ENCODE measurements around the gene LSMEM2.
"Not testable (repeated sequence)": the region's sequence is repeated elsewhere in the genome, so short reads cannot be mapped to it uniquely, and the experiment has no call there.

Gene LSMEM2

DNA sequence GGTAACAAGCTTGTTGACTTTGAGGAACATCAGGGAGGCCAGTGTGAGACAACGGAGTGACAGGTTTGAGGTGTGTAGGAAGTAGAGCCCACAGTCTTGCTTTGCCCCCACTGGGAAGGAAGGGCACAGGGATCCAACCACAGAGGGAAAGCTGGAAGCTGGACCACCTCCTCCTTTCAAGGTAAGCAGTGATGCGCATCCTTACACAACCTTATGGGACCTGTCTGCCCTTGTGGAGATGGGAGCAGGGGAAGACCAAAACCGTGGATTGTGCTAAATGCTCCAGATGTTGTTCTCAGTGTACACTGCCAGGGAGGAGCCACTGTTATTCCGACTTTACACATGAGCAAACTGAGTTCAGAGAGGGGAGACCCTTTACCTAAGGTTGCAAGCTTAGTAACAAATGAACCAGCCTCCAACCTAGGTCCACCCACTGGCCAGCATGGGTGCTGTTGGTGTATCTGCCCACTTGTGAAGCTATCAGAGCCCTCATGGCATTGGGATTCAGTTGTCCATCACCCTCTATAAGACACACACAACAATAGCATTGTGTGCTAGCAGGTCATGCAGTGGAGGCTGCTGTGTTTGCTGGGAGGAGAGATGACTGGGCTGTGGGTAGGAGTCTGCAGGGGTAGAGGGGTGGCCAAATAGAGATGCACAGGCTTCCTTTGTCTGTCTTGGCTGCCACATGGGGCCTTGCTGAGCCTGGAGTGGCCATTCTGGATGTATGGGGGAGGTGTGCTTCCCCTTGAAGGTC is 586 bp upstream of the LSMEM2 start:
- Histone ChIP-seq H3K23ac (ENCODE audit: low read length) (no peak overlapping the region), H3K4me2 (ENCODE audit: low read length) (no peak overlapping the region), H3K18ac (ENCODE audit: low read length) (no peak overlapping the region), H3K79me2 (ENCODE audit: control insufficient read depth, insufficient read depth, low read length) (no peaks in the 10 kb centered on the region), H3K27me3 (ENCODE audit: insufficient read depth, low read length, poor library complexity) (peaks cover 11% of the 10 kb centered on the region), H3K27ac (ENCODE audit: low read depth, low read length) (no peak overlapping the region), H4K8ac (ENCODE audit: low read depth, low read length) (no peak overlapping the region), H2BK120ac (ENCODE audit: low read depth, low read length) (no peak overlapping the region), H3K9ac (ENCODE audit: low read length) (no peak overlapping the region), H3K79me1 (ENCODE audit: low read length) (no peaks in the 10 kb centered on the region), H3K56ac (ENCODE audit: low read length) (no peak overlapping the region), H2AK5ac (ENCODE audit: low read length) (no peak overlapping the region), H4K5ac (ENCODE audit: low read length) (no peak overlapping the region), H2BK5ac (ENCODE audit: low read length) (no peak overlapping the region), H3K4ac (ENCODE audit: low read depth, low read length) (no peak overlapping the region), H3K4me1 (ENCODE audit: control insufficient read depth, low read depth, low read length) (no peaks in the 10 kb centered on the region), H2BK15ac (replicated peaks; ENCODE audit: low read depth) (no peak overlapping the region), H3K36me3 (ENCODE audit: control insufficient read depth, insufficient read depth, low read length) (no peaks in the 10 kb centered on the region), H3K4me3 (ENCODE audit: low read length) (no peak overlapping the region)
- DNase-seq: no peak
- no CpG with 5 or more reads among the region's 4 CpGs for WGBS (ENCODE audit: extremely low coverage, insufficient coverage, low lambda C conversion rate)

DNA sequence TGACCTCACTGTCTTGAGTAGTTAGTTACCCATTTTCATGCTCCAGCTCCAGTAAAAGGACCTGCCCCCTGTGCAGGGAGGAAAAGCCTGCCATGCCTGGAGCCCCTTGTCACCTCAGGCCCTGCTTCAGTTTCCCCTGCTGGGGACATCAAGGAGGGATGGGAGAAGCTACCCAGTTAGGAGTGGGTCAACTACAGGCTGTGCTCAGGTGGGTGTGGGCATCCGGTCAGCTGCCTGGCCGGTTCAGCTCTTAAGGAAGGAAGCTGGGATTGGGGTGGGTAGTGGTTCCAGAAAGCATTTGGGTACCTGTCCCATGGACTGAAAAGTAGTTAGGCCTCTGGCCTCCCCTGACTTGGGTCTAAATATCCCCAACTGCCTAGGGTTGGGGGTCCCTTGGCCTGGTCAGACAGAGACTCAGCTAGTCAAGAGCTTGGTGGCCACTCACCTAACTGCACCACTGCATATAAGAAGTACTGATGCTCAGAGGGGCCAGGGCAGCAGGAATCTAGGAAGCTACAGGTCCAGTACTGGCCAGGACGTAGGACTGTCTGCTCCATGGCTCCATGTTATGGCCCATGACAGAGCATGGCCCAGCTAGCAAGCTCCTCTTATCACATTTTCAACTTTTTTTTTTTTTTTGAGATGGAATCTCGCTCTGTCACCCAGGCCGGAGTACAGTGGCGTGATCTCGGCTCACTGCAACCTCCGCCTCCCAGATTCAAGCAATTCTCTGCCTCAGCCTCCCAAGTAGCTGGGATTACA is 549 bp downstream of the LSMEM2 start:
- H4K8ac ChIP-seq (ENCODE audit: low read depth, low read length): no peak overlapping the region
- no peak overlapping the region for H3K4me3 ChIP-seq (ENCODE audit: low read length)
- H2BK15ac ChIP-seq (replicated peaks; ENCODE audit: low read depth): no peak overlapping the region
- H3K79me1 ChIP-seq (ENCODE audit: low read length): no peaks in the 10 kb centered on the region
- H3K36me3 ChIP-seq (ENCODE audit: control insufficient read depth, insufficient read depth, low read length): no peaks in the 10 kb centered on the region
- no peak overlapping the region for H2BK120ac ChIP-seq (ENCODE audit: low read depth, low read length)
- no peak overlapping the region for H3K4me2 ChIP-seq (ENCODE audit: low read length)
- no peak overlapping the region for H3K18ac ChIP-seq (ENCODE audit: low read length)
- H3K27me3 ChIP-seq (ENCODE audit: insufficient read depth, low read length, poor library complexity): peaks cover 11% of the 10 kb centered on the region
- no peak overlapping the region for H3K56ac ChIP-seq (ENCODE audit: low read length)
- no peak overlapping the region for H4K5ac ChIP-seq (ENCODE audit: low read length)
- H2AK5ac ChIP-seq (ENCODE audit: low read length): no peak overlapping the region
- no peak overlapping the region for H3K23ac ChIP-seq (ENCODE audit: low read length)
- no peak overlapping the region for H3K27ac ChIP-seq (ENCODE audit: low read depth, low read length)
- H3K4me1 ChIP-seq (ENCODE audit: control insufficient read depth, low read depth, low read length): no peaks in the 10 kb centered on the region
- H2BK5ac ChIP-seq (ENCODE audit: low read length): no peak overlapping the region
- DNase-seq: no peak
- H3K79me2 ChIP-seq (ENCODE audit: control insufficient read depth, insufficient read depth, low read length): no peaks in the 10 kb centered on the region
- H3K9ac ChIP-seq (ENCODE audit: low read length): no peak overlapping the region
- H3K4ac ChIP-seq (ENCODE audit: low read depth, low read length): no peak overlapping the region
- no CpG with 5 or more reads among the region's 8 CpGs for WGBS (ENCODE audit: extremely low coverage, insufficient coverage, low lambda C conversion rate)

DNA sequence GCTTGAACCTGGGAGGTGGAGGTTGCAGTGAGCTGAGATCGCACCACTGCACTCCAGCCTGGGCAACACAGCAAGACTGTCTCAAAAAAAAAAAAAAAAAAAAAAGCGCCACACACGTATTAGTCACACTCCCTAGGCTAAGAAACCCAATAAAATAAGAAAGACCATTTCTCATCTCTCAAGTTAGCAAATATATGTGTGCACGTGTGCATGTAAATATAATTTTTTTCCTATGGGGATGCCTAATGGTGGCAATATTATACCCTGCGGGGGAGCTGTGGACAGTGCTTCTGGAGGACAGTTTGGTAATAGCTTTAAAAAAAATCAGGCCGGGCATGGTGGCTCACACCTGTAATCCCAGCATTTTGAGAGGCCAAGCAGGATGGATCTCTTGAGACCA is 5.2 kb downstream of the LSMEM2 start:
- not testable (repeated sequence) for H4K8ac ChIP-seq (ENCODE audit: low read depth, low read length); DNase-seq; H3K27me3 ChIP-seq (ENCODE audit: insufficient read depth, low read length, poor library complexity); H4K5ac ChIP-seq (ENCODE audit: low read length); H3K27ac ChIP-seq (ENCODE audit: low read depth, low read length); H3K36me3 ChIP-seq (ENCODE audit: control insufficient read depth, insufficient read depth, low read length); H2BK120ac ChIP-seq (ENCODE audit: low read depth, low read length); H3K23ac ChIP-seq (ENCODE audit: low read length); H3K4me2 ChIP-seq (ENCODE audit: low read length); H2AK5ac ChIP-seq (ENCODE audit: low read length); H3K4me1 ChIP-seq (ENCODE audit: control insufficient read depth, low read depth, low read length); H3K4me3 ChIP-seq (ENCODE audit: low read length); H3K9ac ChIP-seq (ENCODE audit: low read length); H3K56ac ChIP-seq (ENCODE audit: low read length); H3K4ac ChIP-seq (ENCODE audit: low read depth, low read length); H3K79me2 ChIP-seq (ENCODE audit: control insufficient read depth, insufficient read depth, low read length); H2BK15ac ChIP-seq (replicated peaks; ENCODE audit: low read depth); H3K79me1 ChIP-seq (ENCODE audit: low read length); H3K18ac ChIP-seq (ENCODE audit: low read length); H2BK5ac ChIP-seq (ENCODE audit: low read length)
- no CpG with 5 or more reads among the region's 6 CpGs for WGBS (ENCODE audit: extremely low coverage, insufficient coverage, low lambda C conversion rate)

DNA sequence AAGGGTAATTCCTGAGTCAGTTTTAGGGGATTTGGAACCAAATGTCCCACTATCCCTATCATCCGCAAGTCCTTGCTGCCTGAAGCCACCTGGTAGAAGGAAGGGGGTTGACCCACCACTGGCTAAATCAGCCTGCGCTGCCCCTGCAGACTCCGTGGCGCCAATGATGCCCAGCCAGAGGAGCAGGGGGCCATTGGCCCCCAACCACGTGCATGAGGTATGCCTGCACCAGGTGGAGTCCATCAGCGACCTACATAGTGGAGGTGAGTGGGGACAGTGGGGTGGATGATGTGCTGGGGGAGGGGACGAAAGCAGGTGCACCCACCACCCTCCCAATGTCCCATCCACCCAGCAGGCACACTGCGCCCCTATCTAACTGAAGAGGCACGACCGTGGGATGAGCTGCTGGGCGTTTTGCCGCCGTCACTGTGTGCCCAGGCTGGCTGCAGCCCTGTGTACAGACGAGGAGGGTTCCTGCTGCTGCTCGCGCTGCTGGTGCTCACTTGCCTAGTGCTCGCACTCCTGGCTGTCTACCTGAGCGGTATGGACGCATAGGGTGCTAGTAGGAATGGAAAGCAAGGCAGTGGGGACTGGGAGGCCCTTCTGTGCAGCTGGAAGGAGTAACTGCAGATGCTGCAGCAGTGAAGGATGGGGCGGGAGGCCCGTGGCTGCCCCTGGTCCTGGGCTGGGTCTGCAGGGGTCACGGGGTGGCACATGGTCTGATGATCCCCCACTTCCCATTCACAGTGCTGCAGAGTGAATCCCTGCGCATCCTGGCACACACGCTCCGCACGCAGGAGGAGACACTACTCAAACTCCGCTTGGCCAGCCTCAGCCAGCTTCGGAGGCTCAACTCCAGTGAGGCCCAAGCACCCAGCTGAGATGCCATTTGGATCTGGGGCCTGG is 7.7 kb downstream of the LSMEM2 start:
- no peak overlapping the region for H2BK15ac ChIP-seq (replicated peaks; ENCODE audit: low read depth)
- H3K4ac ChIP-seq (ENCODE audit: low read depth, low read length): no peak overlapping the region
- H3K27me3 ChIP-seq (ENCODE audit: insufficient read depth, low read length, poor library complexity): no peaks in the 10 kb centered on the region
- peaks cover 11% of the 10 kb centered on the region for H3K79me2 ChIP-seq (ENCODE audit: control insufficient read depth, insufficient read depth, low read length)
- H3K4me3 ChIP-seq (ENCODE audit: low read length): no peak overlapping the region
- H3K27ac ChIP-seq (ENCODE audit: low read depth, low read length): no peak overlapping the region
- H2BK120ac ChIP-seq (ENCODE audit: low read depth, low read length): no peak overlapping the region
- no peak overlapping the region for H3K9ac ChIP-seq (ENCODE audit: low read length)
- no peak overlapping the region for H3K23ac ChIP-seq (ENCODE audit: low read length)
- H3K4me1 ChIP-seq (ENCODE audit: control insufficient read depth, low read depth, low read length): no peaks in the 10 kb centered on the region
- H3K36me3 ChIP-seq (ENCODE audit: control insufficient read depth, insufficient read depth, low read length): peaks cover 15% of the 10 kb centered on the region
- H3K18ac ChIP-seq (ENCODE audit: low read length): no peak overlapping the region
- H3K4me2 ChIP-seq (ENCODE audit: low read length): no peak overlapping the region
- no peak overlapping the region for H2AK5ac ChIP-seq (ENCODE audit: low read length)
- H4K8ac ChIP-seq (ENCODE audit: low read depth, low read length): no peak overlapping the region
- H4K5ac ChIP-seq (ENCODE audit: low read length): no peak overlapping the region
- no peak overlapping the region for H3K56ac ChIP-seq (ENCODE audit: low read length)
- no CpG with 5 or more reads among the region's 28 CpGs for whole genome bisulfite sequencing (ENCODE audit: extremely low coverage, insufficient coverage, low lambda C conversion rate)
- no peak for DNase-seq
- peaks cover 13% of the 10 kb centered on the region for H3K79me1 ChIP-seq (ENCODE audit: low read length)
- no peak overlapping the region for H2BK5ac ChIP-seq (ENCODE audit: low read length)

DNA sequence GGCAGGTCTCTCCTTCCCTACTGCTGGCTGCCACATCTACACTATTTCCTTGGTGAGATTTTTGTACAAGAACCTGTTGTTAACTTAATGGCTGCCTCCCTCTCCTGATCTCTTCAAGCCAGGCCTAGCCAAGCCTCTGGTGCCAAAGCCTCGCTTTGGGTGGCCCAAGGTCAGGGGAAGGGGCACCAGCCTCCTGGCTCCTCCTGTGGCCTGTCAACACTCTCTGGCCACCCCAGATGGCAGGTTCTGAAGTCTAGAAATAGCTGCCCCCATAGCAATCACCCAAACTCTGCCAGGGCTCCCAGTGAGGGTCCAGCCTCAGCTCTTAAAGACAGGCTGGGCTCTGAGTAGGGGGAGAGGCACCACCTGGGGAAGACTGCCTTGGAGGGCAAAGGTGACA is 8.4 kb downstream of the LSMEM2 start:
- Histone ChIP-seq H3K4me1 (ENCODE audit: control insufficient read depth, low read depth, low read length) (no peaks in the 10 kb centered on the region), H2BK15ac (replicated peaks; ENCODE audit: low read depth) (no peak overlapping the region), H3K27me3 (ENCODE audit: insufficient read depth, low read length, poor library complexity) (no peaks in the 10 kb centered on the region), H3K18ac (ENCODE audit: low read length) (no peak overlapping the region), H3K36me3 (ENCODE audit: control insufficient read depth, insufficient read depth, low read length) (peaks cover 15% of the 10 kb centered on the region), H3K23ac (ENCODE audit: low read length) (no peak overlapping the region), H4K8ac (ENCODE audit: low read depth, low read length) (no peak overlapping the region), H2AK5ac (ENCODE audit: low read length) (no peak overlapping the region), H3K79me1 (ENCODE audit: low read length) (peaks cover 15% of the 10 kb centered on the region), H3K56ac (ENCODE audit: low read length) (no peak overlapping the region), H3K4ac (ENCODE audit: low read depth, low read length) (no peak overlapping the region), H3K4me2 (ENCODE audit: low read length) (no peak overlapping the region), H2BK120ac (ENCODE audit: low read depth, low read length) (no peak overlapping the region), H4K5ac (ENCODE audit: low read length) (no peak overlapping the region), H3K27ac (ENCODE audit: low read depth, low read length) (no peak overlapping the region), H3K9ac (ENCODE audit: low read length) (no peak overlapping the region), H2BK5ac (ENCODE audit: low read length) (no peak overlapping the region), H3K4me3 (ENCODE audit: low read length) (no peak overlapping the region), H3K79me2 (ENCODE audit: control insufficient read depth, insufficient read depth, low read length) (peaks cover 14% of the 10 kb centered on the region)
- no CpG with 5 or more reads among the region's 1 CpG for WGBS (ENCODE audit: extremely low coverage, insufficient coverage, low lambda C conversion rate)
- DNase-seq: no peak

All from mesendoderm (in vitro differentiated cells).